NCI-H187 (cell line): ENCODE results near the gene RAD51B.

Experiments
- DNase-seq, 2 experiments: peaks; one replicate each; lab custom pipeline; 2025; lab: John Stamatoyannopoulos, UW

RAD51B gene

DNA sequence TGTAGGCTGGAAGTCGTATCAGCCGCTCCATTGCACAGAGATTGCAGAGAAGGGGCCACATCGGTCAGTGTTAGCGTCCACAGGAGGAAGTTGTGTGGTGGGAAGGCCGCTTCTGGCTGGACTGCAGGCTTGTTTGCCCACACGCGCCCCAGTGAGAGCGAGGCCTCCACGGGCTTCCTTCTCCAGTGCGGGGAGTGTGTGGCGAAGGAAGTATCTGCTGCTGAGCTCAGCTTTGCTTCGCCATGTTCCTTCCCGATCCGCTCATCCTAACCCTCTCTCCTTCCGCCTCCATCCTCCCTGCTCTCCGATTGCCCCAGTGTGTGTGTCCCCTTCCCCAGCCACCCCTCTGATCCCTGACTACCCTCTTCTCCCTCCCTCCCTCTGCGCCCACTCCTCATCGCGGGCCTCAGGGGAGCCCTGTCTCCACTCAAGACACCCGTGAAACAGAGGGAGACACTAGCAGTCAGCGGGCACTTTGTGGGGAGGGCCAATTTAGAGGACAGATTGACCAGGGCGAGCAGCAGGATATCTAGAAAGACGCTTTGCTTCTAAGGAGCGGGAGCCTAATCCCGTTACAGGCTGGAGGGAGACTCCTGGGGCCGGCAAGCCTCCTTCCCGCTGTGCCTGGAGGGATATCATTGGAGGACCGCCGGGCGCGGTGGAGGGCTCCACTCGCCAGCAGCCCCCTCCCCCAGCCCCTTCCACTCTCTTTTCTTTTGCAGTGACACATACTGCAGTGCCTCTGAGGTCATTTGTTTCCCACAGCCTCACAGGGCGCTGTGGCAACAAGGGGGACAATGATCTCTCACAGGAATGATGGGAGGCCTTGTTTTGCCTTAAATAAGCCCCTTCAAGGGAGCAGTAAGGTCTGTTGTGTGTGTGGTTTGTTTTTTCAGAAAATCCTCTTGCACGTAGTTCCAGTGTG, 544.5 kb downstream of the RAD51B start:
- DNase-seq, result no peak

- DNase-seq, result no peak
Observed at GRCh38 chr14:68364792-68365192, 545.2 kb downstream of the RAD51B start.

GRCh38 chr14:68365228-68365627, 545.6 kb downstream of the RAD51B start:
- no peak for DNase-seq

- no peak for DNase-seq
Observed at GRCh38 chr14:68366656-68367055, 547.1 kb downstream of the RAD51B start.

- DNase-seq, result no peak
Observed at GRCh38 chr14:68367536-68367935, 548.0 kb downstream of the RAD51B start.

DNA sequence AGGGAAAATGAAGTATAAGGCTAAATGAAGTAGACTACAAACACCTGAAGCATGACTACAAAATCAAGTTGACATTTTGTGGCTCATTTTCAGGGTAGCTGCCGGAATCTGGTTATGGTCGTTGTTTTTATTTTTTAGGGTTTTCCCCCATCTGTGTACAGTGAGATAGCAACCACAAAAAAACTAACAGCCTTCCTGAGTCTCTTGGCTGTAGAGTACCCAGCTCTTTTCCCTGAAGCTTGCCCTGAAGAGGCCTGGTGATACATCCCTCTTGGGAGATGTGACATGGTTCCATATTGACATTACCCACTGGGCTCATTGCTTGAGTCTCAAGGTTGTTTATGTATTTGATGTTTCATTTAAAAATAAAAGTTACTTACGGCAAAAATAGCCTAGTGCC, 549.3 kb downstream of the RAD51B start:
- DNase-seq, result no peak

DNA sequence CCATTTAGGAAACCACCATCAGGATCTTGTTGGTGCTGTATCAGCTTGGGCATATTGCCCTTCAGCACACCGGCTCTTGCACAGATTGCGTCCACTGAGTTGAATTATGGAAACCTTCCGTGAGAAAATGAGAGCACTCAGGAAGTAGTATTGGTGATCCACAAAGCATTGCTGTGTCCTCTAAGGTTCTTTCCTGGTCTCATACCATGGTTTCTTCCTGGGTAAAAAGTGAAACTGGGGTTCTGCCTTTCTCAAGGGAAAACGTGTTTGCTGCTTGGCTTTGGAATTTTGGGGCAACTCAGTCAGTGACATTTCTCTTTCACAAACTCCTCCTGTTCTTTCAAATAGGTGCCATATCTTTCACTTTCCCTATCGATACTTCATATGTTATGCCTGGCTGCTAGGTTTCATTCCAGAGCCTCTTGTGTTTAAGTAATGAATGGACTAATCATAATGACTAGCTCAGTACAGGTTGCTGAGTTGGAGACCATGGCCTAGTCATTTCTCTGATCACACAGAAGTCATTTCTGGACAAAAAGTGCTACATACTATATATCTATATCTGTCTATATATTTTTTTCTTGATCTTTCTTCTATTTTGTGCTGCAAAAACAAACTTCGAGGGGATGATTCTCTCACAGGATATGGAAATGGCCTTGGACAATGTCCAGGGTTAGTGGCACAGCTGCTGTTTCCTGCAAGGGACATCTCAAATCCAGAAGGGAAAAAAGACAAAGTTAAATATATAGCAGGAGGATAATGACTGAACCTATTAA, 549.9 kb downstream of the RAD51B start:
- no peak for DNase-seq

GRCh38 chr14:68370057-68370360, 550.4 kb downstream of the RAD51B start:
- DNase-seq, result no peak

DNA sequence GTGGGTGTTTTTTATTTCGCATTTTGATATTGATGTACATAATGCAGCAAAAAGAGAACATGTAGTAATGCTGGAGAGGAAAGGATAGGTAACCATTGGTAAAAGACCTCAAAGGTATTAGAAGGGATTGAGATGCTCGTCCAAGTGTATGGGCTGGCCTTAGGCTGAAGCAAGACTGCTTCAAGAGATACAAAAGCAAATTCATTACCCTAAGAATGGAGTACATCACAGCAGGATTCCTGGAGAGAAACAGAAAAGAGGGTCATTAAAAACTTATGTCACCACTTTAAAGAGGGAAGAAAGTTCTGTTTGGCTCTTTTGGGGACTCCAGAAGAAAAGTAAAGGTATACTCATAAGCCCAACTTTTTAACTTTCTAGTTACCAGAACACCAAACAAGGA, 552.8 kb downstream of the RAD51B start:
- DNase-seq, result no peak

GRCh38 chr14:68373124-68373646, 553.6 kb downstream of the RAD51B start:
- DNase-seq, result no peak

GRCh38 chr14:68373847-68374444, 554.4 kb downstream of the RAD51B start:
- DNase-seq, result no peak

- no peak for DNase-seq
Observed at GRCh38 chr14:68374682-68375081, 555.1 kb downstream of the RAD51B start.

GRCh38 chr14:68375376-68375775, 555.8 kb downstream of the RAD51B start:
- DNase-seq, result no peak

- DNase-seq, result no peak
Observed at GRCh38 chr14:68376067-68376779, 556.6 kb downstream of the RAD51B start.

- DNase-seq, result no peak
Observed at GRCh38 chr14:68377006-68377405, 557.4 kb downstream of the RAD51B start.

- no peak for DNase-seq
Observed at GRCh38 chr14:68377459-68377858, 557.9 kb downstream of the RAD51B start.

GRCh38 chr14:68379510-68380328, 560.1 kb downstream of the RAD51B start:
- peak in 1 of 2 experiments; percentile 41 for DNase-seq

DNA sequence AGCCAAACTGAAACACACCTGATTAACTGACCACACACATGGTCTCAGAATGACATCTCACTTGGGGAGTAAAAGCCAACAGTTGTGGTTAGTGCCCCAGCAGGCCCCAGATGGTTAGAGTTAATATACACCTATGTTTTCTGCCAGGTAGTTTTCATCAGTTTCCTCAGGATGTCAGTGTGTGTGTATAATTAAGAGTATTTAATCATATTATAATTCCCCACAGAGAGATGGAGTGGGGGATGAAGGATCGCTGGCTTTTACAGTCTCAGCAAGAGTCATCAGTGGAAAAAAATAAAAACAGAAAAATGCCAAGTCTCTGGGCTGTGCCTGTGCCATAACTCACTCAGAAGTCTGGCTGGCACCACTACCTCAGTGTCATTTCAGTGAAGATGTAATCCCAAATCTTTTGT, 560.8 kb downstream of the RAD51B start:
- DNase-seq, result no peak

DNA sequence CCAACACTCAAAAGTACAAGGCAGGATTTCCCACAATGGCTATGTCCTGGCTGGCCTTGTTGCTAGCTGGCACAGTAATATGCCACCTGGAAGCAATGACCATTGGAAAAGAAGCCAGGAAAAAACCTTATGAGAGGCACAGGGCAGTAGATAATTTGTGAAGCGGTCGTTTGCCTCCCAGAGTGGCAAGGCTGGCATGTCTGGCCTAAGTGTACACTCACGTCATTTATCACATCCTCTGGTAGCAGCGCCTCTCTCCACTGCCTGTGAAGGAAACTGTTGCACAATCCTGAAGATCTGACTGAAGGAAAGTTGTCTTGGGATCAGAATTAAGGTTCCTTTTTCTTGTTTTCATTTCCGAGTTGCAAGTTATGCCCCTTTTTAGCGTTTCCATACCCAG, 564.8 kb downstream of the RAD51B start:
- no peak for DNase-seq

DNA sequence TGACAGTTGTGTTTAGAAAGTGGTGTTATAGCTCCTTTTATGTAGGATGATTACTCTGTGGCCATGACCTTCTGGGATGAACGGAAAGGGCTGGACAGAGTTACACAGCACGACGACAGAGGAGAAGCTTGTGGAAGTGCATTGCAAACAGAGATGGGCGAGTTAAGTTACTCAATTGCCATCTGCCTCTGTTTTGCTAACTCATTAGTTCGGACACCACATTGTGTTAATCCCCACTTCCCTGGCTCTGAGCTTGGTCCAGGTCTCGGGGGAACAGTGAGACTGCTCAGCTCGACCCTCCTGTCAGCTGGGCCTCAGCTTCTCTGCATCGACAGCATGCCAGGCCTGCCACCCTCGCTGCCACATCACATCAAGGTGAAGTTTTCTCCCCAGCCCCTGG, 565.3 kb downstream of the RAD51B start:
- DNase-seq, result no peak

GRCh38 chr14:68386446-68386845, 566.9 kb downstream of the RAD51B start:
- no peak for DNase-seq
